Measurements from ENCODE around the gene SEC31A. TPM values are rescaled to one million over a fixed set of nuclear protein-coding genes. Genes with fewer than 3 reads are reported as not detected.

Gene SEC31A
- total RNA-seq, 1 experiment from 2014 or later: 137 TPM

GRCh38 chr4:82898322-82899243 is 7.6 kb upstream of the SEC31A start:
- CTCF ChIA-PET: interaction anchor here (0.5 to 2.1 kb wide), 2 partner anchors 118 to 136 kb away, joined by 5 read pairs; partner anchors contain the start of gene COPS4
- DNase-seq (ENCODE audit: low spot score) (no peak), ATAC-seq (no peak)
- no peak for TF ChIP-seq KAT7 (CRISPR knock-in tag; IDR thresholded peaks at IDR 0.05; ENCODE audit: borderline replicate concordance)
- no peak for TF ChIP-seq GTF2I (CRISPR knock-in tag; conservative IDR thresholded peaks at IDR 0.05)
- no peak for TF ChIP-seq ETV6 (CRISPR knock-in tag; IDR thresholded peaks at IDR 0.05)
- TF ChIP-seq HMGA2 (CRISPR knock-in tag; IDR thresholded peaks at IDR 0.05): no peak
- TF ChIP-seq ZBTB21 (CRISPR knock-in tag; IDR thresholded peaks at IDR 0.05; ENCODE audit: borderline replicate concordance): no peak
- TF ChIP-seq SP1 (CRISPR knock-in tag; conservative IDR thresholded peaks at IDR 0.05): no peak
- no peak for TF ChIP-seq ZSCAN18 (CRISPR knock-in tag; IDR thresholded peaks at IDR 0.05)
- TF ChIP-seq ZNF138 (CRISPR knock-in tag; conservative IDR thresholded peaks at IDR 0.05): no peak
- no peak for TF ChIP-seq ARID4B (CRISPR knock-in tag; IDR thresholded peaks at IDR 0.05; ENCODE audit: borderline replicate concordance)
- TF ChIP-seq ATF1 (CRISPR knock-in tag; IDR thresholded peaks at IDR 0.05): no peak
- Mint-ChIP-seq H3K4me1 (peaks cover 17% of the 10 kb centered on the region), H3K9me3 (no peaks in the 10 kb centered on the region), H3K27me3 (ENCODE audit: low read depth) (no peaks in the 10 kb centered on the region), H3K27ac (peak overlapping the region; percentile 61), H3K36me3 (peaks cover 31% of the 10 kb centered on the region), H3K4me3 (no peak overlapping the region)
- POLR2A ChIA-PET: interaction anchor here (2.1 kb wide), 1 partner anchor 136 kb away, joined by 9 read pairs; the partner anchor contains the start of gene COPS4

DNA sequence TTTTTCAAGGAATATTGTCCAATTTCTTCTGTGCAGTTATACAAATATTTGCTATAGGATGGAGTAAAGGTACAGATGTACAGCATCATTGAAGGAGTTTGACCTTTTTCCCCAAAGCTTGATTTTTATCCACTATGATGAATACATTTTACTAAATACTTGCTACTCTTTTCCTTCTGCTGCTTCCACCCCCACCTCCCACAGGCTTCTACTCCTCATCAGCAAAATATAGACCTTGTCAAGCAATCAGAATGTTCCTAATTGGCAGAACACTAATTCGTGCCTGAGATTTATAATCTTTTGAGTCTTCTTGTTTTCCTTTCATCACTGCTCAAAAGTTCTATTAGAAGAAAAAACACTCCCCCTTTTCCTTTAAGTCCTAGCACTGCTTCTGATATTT is 5.8 kb upstream of the SEC31A start:
- H3K4me1 Mint-ChIP-seq: peaks cover 30% of the 10 kb centered on the region
- no peak overlapping the region; the same call in 1 of the 2 replicates for H3K27ac Mint-ChIP-seq
- peaks cover 33% of the 10 kb centered on the region for H3K36me3 Mint-ChIP-seq
- ATAC-seq: no peak
- H3K9me3 Mint-ChIP-seq: no peaks in the 10 kb centered on the region
- H3K4me3 Mint-ChIP-seq: no peak overlapping the region
- POLR2A ChIA-PET: no interaction called here
- no peak for DNase-seq (ENCODE audit: low spot score)
- no peaks in the 10 kb centered on the region for H3K27me3 Mint-ChIP-seq (ENCODE audit: low read depth)
- CTCF ChIA-PET: no interaction called here
- TF ChIP-seq NR2C2 (CRISPR knock-in tag; IDR thresholded peaks at IDR 0.05) (no peak), GTF2I (CRISPR knock-in tag; conservative IDR thresholded peaks at IDR 0.05) (no peak), ZNF396 (CRISPR knock-in tag; IDR thresholded peaks at IDR 0.05; ENCODE audit: borderline replicate concordance) (no peak), RORB (CRISPR knock-in tag; IDR thresholded peaks at IDR 0.05) (no peak), GABPB1 (CRISPR knock-in tag; IDR thresholded peaks at IDR 0.05) (no peak), USF1 (CRISPR knock-in tag; IDR thresholded peaks at IDR 0.05) (no peak), JAZF1 (CRISPR knock-in tag; IDR thresholded peaks at IDR 0.05) (no peak), NR1H2 (CRISPR knock-in tag; IDR thresholded peaks at IDR 0.05) (no peak), CREM (CRISPR knock-in tag; IDR thresholded peaks at IDR 0.05) (no peak), ZBTB21 (CRISPR knock-in tag; IDR thresholded peaks at IDR 0.05; ENCODE audit: borderline replicate concordance) (no peak), OVOL2 (CRISPR knock-in tag; IDR thresholded peaks at IDR 0.05; ENCODE audit: borderline replicate concordance) (no peak), FOXK1 (CRISPR knock-in tag; IDR thresholded peaks at IDR 0.05) (no peak), ZNF281 (CRISPR knock-in tag; IDR thresholded peaks at IDR 0.05) (no peak), CBFB (CRISPR knock-in tag; IDR thresholded peaks at IDR 0.05; ENCODE audit: low read depth) (no peak), TCF7 (CRISPR knock-in tag; IDR thresholded peaks at IDR 0.05; ENCODE audit: low read depth) (no peak)
- TF ChIP-seq, protein P1, sequence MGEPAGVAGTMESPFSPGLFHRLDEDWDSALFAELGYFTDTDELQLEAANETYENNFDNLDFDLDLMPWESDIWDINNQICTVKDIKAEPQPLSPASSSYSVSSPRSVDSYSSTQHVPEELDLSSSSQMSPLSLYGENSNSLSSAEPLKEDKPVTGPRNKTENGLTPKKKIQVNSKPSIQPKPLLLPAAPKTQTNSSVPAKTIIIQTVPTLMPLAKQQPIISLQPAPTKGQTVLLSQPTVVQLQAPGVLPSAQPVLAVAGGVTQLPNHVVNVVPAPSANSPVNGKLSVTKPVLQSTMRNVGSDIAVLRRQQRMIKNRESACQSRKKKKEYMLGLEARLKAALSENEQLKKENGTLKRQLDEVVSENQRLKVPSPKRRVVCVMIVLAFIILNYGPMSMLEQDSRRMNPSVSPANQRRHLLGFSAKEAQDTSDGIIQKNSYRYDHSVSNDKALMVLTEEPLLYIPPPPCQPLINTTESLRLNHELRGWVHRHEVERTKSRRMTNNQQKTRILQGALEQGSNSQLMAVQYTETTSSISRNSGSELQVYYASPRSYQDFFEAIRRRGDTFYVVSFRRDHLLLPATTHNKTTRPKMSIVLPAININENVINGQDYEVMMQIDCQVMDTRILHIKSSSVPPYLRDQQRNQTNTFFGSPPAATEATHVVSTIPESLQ (CRISPR knock-in tag; IDR thresholded peaks at IDR 0.05): no peak
